Measurements from ENCODE around the gene PARVA. TPM values are rescaled to one million over a fixed set of nuclear protein-coding genes. Genes with fewer than 3 reads are reported as not detected.

Gene PARVA
- total RNA-seq, 1 experiment from 2014 or later: 18.1 TPM

- DNase-seq: peak; percentile 70
- WGBS (ENCODE audit: extremely low coverage, insufficient read length, low lambda C conversion rate): no CpG with 5 or more reads among the region's 4 CpGs
- Histone ChIP-seq H3K4me1 (ENCODE audit: insufficient read depth, low read length) (peaks cover 7% of the 10 kb centered on the region; the same call in 1 of the 2 replicates), H4K5ac (ENCODE audit: insufficient read length, low read depth, low read length) (no peak overlapping the region), H3K9me3 (ENCODE audit: control insufficient read depth, low read depth, low read length) (no peaks in the 10 kb centered on the region), H3K56ac (ENCODE audit: insufficient read length, low read depth, low read length) (no peak overlapping the region), H4K8ac (replicated peaks; ENCODE audit: insufficient read length, low read depth, low read length) (no peak overlapping the region), H4K91ac (ENCODE audit: insufficient read length, low read depth, low read length) (no peak overlapping the region), H2AK5ac (ENCODE audit: insufficient read length, low read length) (no peak overlapping the region), H3K18ac (ENCODE audit: insufficient read length, low read depth, low read length) (no peak overlapping the region), H3T11ph (ENCODE audit: low read length) (no peak overlapping the region), H4K20me1 (ENCODE audit: control insufficient read depth, insufficient read depth, insufficient read length) (no peaks in the 10 kb centered on the region), H3K23ac (ENCODE audit: insufficient read length, low read depth, low read length) (no peak overlapping the region), H3K23me2 (ENCODE audit: insufficient read length, low read depth, low read length, poor library complexity, severe bottlenecking) (no peaks in the 10 kb centered on the region), H3K4me2 (ENCODE audit: insufficient read depth, insufficient read length, low read length) (no peak overlapping the region), H3K27ac (ENCODE audit: insufficient read length, low read depth, low read length) (no peak overlapping the region), H2AFZ (ENCODE audit: low read length) (no peak overlapping the region), H2BK120ac (ENCODE audit: low read depth, low read length, poor library complexity, severe bottlenecking) (no peak overlapping the region), H2BK12ac (ENCODE audit: insufficient read length, low read depth, low read length) (no peak overlapping the region), H3K14ac (ENCODE audit: insufficient read depth, low read length) (no peak overlapping the region), H3K79me2 (ENCODE audit: insufficient read depth, low read length) (no peaks in the 10 kb centered on the region), H3K79me1 (ENCODE audit: insufficient read depth, low read depth, low read length, poor library complexity, severe bottlenecking) (no peaks in the 10 kb centered on the region), H2BK20ac (ENCODE audit: low read depth, low read length, poor library complexity, severe bottlenecking) (no peak overlapping the region), H3K4ac (ENCODE audit: low read depth, low read length) (no peak overlapping the region), H2BK5ac (ENCODE audit: insufficient read length, low read length) (no peak overlapping the region), H3K27me3 (ENCODE audit: insufficient read depth, low read length) (no peaks in the 10 kb centered on the region), H3K9ac (ENCODE audit: extremely low read depth, insufficient read length, low read length) (no peak overlapping the region), H2BK15ac (ENCODE audit: low read depth, low read length) (no peak overlapping the region)
- Mint-ChIP-seq H3K36me3 (ENCODE audit: insufficient read depth in 1 of 3, low read depth in 3 of 3) (peaks cover 7 to 9% (median 8%) of the 10 kb centered on the region in 3 experiments; a peak in 5 of 7 replicates), H3K27ac (peak overlapping the region in 1 of 3 experiments; percentile 7; a peak in 1 of 7 replicates), H3K9me3 (peaks cover 8 to 9% of the 10 kb centered on the region in 2 experiments; a peak in 4 of 5 replicates), H3K4me1 (peaks cover 7 to 14% of the 10 kb centered on the region in 2 experiments), H3K4me3 (no peak overlapping the region), H3K27me3 (ENCODE audit: low read depth) (no peaks in the 10 kb centered on the region)
- TF ChIP-seq, protein P1, sequence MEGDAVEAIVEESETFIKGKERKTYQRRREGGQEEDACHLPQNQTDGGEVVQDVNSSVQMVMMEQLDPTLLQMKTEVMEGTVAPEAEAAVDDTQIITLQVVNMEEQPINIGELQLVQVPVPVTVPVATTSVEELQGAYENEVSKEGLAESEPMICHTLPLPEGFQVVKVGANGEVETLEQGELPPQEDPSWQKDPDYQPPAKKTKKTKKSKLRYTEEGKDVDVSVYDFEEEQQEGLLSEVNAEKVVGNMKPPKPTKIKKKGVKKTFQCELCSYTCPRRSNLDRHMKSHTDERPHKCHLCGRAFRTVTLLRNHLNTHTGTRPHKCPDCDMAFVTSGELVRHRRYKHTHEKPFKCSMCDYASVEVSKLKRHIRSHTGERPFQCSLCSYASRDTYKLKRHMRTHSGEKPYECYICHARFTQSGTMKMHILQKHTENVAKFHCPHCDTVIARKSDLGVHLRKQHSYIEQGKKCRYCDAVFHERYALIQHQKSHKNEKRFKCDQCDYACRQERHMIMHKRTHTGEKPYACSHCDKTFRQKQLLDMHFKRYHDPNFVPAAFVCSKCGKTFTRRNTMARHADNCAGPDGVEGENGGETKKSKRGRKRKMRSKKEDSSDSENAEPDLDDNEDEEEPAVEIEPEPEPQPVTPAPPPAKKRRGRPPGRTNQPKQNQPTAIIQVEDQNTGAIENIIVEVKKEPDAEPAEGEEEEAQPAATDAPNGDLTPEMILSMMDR (conservative IDR thresholded peaks at IDR 0.05): no peak
These were observed 62.2 kb downstream of the PARVA start for GRCh38 chr11:12439615-12440014.
